Glutamatergic neuron (in vitro differentiated cells): ENCODE measurements around the gene PMS1. TPM values are rescaled to one million over a fixed set of nuclear protein-coding genes. Genes with fewer than 3 reads are reported as not detected.

Experiments
- DNase-seq: peaks from one replicate; pipeline ENCODE4 v3.0.0; 2022
- H3K27ac Mint-ChIP-seq: one replicate; pipeline ENCODE4 v1.8.0; 2020; ENCODE audit warnings: mild to moderate bottlenecking, mixed read lengths, inconsistent platforms; ENCODE audit not compliant: unreplicated experiment
- H3K27me3 Mint-ChIP-seq: one replicate; pipeline ENCODE4 v1.8.0; 2020; ENCODE audit warnings: mild to moderate bottlenecking, moderate library complexity, mixed read lengths, inconsistent platforms; ENCODE audit not compliant: unreplicated experiment
- H3K36me3 Mint-ChIP-seq: one replicate; pipeline ENCODE4 v1.8.0; 2020; ENCODE audit warnings: mild to moderate bottlenecking, mixed read lengths, inconsistent platforms; ENCODE audit not compliant: unreplicated experiment
- H3K4me1 Mint-ChIP-seq: one replicate; pipeline ENCODE4 v1.8.0; 2020; ENCODE audit warnings: mild to moderate bottlenecking, low read depth, mixed read lengths, inconsistent platforms; ENCODE audit not compliant: unreplicated experiment
- H3K4me3 Mint-ChIP-seq: one replicate; pipeline ENCODE4 v1.8.0; 2020; ENCODE audit warnings: mild to moderate bottlenecking, mixed read lengths, inconsistent platforms; ENCODE audit not compliant: unreplicated experiment
- H3K9me3 Mint-ChIP-seq: one replicate; pipeline ENCODE4 v1.8.0; 2020; ENCODE audit warnings: mild to moderate bottlenecking, moderate library complexity, mixed read lengths, inconsistent platforms; ENCODE audit not compliant: unreplicated experiment
- CTCF ChIP-seq: fragments of 200-600 bp; sonication (generic); IDR thresholded peaks from one replicate; pipeline ENCODE4 v1.5.0; 2021; ENCODE audit not compliant: partially characterized antibody, unreplicated experiment
- total RNA-seq: library from RNA; stranded (reverse); fragmentation: NEBNext Ultra II Directional; extraction: Animal tissue kit (Norgen Biotek cat#: 25700); gene quantifications from one replicate; pipeline ENCODE4 v1.2.1, GENCODE V29; 2021; ENCODE audit not compliant: unreplicated experiment

Gene PMS1
- total RNA-seq, 1 donor from 2014 or later, result 45.0 TPM

DNA sequence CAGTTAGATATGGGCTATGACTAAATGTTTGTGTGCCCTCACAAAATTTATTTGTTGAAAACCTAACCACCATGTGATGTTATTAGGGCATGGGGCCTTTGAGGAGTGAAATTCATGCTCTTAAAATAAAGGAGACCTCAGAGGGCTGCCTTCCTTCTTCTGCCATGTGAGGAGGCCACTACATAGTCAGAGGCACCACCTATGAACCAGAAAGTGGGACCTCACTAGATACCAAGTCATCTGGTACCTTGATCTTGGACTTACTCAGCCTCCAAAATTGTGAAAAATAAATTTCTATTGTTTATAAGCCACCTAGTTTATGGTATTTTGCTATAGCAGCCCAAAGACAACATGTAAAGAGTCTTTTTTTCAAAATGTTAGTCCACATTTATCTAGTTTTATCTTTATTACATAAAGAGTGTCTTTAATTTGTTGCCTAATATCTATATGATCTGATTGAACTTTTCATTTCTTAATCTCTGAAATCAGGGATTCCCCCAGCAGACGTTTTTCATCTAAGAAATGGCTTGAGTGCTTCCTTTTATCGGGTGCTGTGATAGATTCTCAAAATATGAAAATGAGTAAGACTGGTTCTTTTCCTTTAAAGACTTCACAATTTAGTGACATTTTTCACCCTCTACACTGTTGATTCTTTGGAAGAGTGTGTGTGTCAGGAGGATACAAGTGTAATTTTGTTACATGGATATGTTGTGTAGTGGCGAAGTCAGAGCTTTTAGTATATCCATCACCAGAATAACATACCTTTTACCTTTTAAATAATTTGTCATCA is 34.2 kb downstream of the PMS1 start:
- H3K36me3 Mint-ChIP-seq, result no peaks in the 10 kb centered on the region
- H3K4me3 Mint-ChIP-seq, result no peak overlapping the region
- no peaks in the 10 kb centered on the region for H3K4me1 Mint-ChIP-seq
- DNase-seq, result no peak
- no peaks in the 10 kb centered on the region for H3K9me3 Mint-ChIP-seq
- no peak for TF ChIP-seq CTCF
- no peak overlapping the region for H3K27ac Mint-ChIP-seq
- H3K27me3 Mint-ChIP-seq, result no peaks in the 10 kb centered on the region

- Mint-ChIP-seq H3K36me3 (no peaks in the 10 kb centered on the region), H3K4me1 (no peaks in the 10 kb centered on the region), H3K27me3 (no peaks in the 10 kb centered on the region), H3K4me3 (no peak overlapping the region), H3K27ac (no peak overlapping the region), H3K9me3 (no peaks in the 10 kb centered on the region)
- DNase-seq, result no peak
- no peak for TF ChIP-seq CTCF
Measured at GRCh38 chr2:189819297-189819704, 35.1 kb downstream of the PMS1 start.

DNA sequence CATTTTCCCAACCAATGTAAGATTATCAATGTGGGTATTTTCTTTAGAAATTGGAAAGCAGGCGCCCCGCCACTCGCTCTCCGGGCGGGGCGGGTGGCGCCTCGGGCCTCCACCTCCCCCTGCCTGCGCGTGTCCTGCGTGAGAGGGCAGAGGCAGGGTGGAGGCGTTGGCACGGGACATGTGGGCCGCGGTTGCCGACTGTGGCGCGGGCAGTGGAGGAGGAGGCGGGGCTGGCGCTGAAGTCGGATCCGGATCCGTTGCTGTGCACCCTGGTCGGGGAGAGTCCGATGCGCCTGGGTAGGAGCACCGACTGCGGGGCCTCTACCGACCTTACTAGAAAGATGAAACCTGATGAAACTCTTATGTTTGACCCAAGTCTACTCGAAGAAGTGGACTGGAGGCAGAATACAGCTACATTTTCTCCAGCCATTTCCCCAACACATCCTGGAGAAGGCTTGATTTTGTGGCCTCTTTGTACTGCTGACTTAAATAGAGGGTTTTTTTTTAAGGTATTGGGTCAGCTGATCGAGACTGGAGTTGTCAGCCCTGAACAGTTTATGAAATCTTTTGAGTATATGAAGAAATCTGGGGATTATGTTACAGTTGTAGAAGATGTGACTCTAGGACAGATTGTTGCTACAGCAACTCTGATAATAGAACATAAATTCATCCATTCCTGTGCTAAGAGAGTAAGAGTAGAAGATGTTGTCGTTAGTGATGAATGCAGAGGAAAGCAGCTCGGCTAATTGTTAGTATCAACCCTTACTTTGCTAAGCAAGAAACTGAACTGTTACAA is 37.9 kb downstream of the PMS1 start:
- no peak for TF ChIP-seq CTCF
- no peaks in the 10 kb centered on the region for H3K36me3 Mint-ChIP-seq
- DNase-seq, result peak; percentile 12
- no peaks in the 10 kb centered on the region for H3K4me1 Mint-ChIP-seq
- no peaks in the 10 kb centered on the region for H3K9me3 Mint-ChIP-seq
- no peak overlapping the region for H3K27ac Mint-ChIP-seq
- H3K27me3 Mint-ChIP-seq, result no peaks in the 10 kb centered on the region
- no peak overlapping the region for H3K4me3 Mint-ChIP-seq

DNA sequence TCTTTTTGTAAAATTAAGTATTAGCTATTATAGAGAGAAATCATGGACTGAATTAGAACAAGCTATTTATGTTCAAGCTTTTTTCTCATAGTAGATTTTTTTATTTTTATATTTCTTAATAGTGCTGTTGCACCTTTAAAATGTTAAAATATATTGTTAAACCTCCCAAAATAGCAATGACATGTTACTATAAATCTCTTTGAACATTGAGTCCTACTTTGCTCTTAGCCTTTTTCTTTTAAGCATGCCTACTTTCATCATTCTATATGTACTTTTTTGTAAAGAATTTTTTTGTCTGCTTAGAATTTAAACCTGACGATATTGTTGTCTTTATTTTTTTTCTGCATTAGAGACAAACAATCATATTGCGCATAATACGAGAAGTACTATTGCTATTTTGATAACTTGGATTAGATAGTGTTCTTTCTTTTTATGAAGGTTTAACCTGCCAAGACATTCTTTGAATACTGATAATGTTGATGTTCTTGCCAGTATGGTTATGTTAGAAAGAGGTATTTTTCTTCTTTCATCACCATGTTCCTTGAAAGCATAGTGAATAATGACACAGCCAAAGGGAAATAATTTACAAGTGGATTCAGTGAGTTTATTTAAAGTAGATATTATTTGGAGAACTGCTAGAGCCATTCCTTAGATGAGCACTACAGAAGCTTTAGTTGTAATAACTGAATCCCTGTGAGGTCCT is 40.6 kb downstream of the PMS1 start:
- H3K4me3 Mint-ChIP-seq, result no peak overlapping the region
- TF ChIP-seq CTCF, result no peak
- H3K9me3 Mint-ChIP-seq, result no peaks in the 10 kb centered on the region
- H3K36me3 Mint-ChIP-seq, result no peaks in the 10 kb centered on the region
- H3K27me3 Mint-ChIP-seq, result peaks cover 3% of the 10 kb centered on the region
- H3K27ac Mint-ChIP-seq, result no peak overlapping the region
- H3K4me1 Mint-ChIP-seq, result no peaks in the 10 kb centered on the region
- DNase-seq, result no peak
